T-helper 2 cell treated with Interferon-gamma antibody and Interleukin-4, amounts not matched to agents 5 μg/mL and 100 μg/mL, for 36 hours (primary cell): ENCODE measurements around the gene XIRP1.

Experiments
- DNase-seq: peaks from one replicate; pipeline ENCODE4 v3.0.0; 2021; ENCODE audit warnings: low spot score
- H3K27ac Mint-ChIP-seq: one replicate; pipeline ENCODE4 v1.8.0; 2021; ENCODE audit warnings: mild to moderate bottlenecking, mixed read lengths
- H3K27me3 Mint-ChIP-seq: one replicate; pipeline ENCODE4 v1.8.0; 2021; ENCODE audit warnings: low read depth, mixed read lengths
- H3K36me3 Mint-ChIP-seq: one replicate; pipeline ENCODE4 v1.8.0; 2021; ENCODE audit warnings: low read depth, mixed read lengths
- H3K4me1 Mint-ChIP-seq: one replicate; pipeline ENCODE4 v1.8.0; 2021; ENCODE audit warnings: low read depth, mixed read lengths
- H3K4me3 Mint-ChIP-seq: one replicate; pipeline ENCODE4 v1.8.0; 2022; ENCODE audit warnings: mild to moderate bottlenecking, moderate library complexity, mixed read lengths
- H3K9me3 Mint-ChIP-seq: one replicate; pipeline ENCODE4 v1.8.0; 2021; ENCODE audit warnings: mixed read lengths

XIRP1 gene

DNA sequence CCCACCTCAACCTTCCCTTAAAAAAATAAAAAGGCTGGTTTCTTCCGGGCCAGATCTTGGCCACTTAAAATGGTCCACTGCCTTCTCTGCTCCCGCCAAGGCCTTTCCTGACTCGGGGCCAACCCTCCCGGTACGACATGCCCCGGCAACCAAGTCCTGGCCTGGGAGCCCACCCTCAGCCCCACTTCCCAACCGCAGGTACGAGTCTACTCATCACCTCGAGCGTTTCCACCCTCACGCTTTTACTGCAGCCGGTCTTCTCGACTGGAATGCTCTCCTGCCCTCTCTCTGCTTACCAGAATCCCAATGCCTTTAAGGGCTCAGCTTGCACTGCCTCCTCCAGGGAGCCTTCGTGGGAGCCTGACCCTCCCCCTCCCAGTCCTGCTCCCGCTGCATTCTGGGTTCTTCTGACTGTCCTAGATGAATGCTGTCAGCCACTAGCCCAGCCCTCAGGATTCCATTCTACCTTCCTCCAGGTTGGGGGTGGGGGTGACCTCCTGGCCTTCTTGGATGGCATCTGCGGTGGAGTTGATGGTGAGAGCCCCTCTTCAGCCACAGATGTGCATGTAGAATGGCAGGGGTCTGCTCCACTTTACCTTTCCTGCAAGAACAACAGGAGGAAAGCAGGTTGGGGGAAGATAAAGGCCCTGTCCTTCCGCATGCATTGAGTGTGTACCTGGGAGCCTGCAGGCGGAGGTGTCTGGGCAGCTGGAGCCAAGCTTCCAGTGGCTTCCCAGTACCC lies 37.9 kb downstream of the XIRP1 start:
- peaks cover 30% of the 10 kb centered on the region for H3K4me1 Mint-ChIP-seq
- peak overlapping the region; percentile 70 for H3K4me3 Mint-ChIP-seq
- no peaks in the 10 kb centered on the region for H3K9me3 Mint-ChIP-seq
- no peak for DNase-seq
- peak overlapping the region; percentile 86 for H3K27ac Mint-ChIP-seq
- H3K27me3 Mint-ChIP-seq, result peaks cover 12% of the 10 kb centered on the region
- H3K36me3 Mint-ChIP-seq, result no peaks in the 10 kb centered on the region

DNA sequence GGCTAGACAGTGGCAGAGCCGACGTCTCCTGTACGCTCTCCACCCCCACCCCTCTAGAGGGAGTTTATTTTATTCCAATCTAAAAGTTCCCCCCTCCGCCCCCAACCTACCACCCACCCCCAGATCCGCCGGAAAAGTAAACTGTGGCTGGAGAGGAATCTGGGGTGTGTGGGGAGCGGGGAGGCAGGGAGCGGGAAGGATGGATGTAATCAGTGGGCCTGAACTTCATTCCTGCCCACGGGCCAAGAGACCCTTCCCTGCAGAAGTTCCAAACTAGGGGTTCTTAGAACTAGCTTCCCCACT lies 38.5 kb downstream of the XIRP1 start:
- H3K27me3 Mint-ChIP-seq, result peaks cover 11% of the 10 kb centered on the region
- H3K27ac Mint-ChIP-seq, result peak overlapping the region; percentile 86
- H3K4me3 Mint-ChIP-seq, result peak overlapping the region; percentile 70
- H3K4me1 Mint-ChIP-seq, result peaks cover 35% of the 10 kb centered on the region
- no peaks in the 10 kb centered on the region for H3K9me3 Mint-ChIP-seq
- H3K36me3 Mint-ChIP-seq, result no peaks in the 10 kb centered on the region
- DNase-seq, result no peak

DNA sequence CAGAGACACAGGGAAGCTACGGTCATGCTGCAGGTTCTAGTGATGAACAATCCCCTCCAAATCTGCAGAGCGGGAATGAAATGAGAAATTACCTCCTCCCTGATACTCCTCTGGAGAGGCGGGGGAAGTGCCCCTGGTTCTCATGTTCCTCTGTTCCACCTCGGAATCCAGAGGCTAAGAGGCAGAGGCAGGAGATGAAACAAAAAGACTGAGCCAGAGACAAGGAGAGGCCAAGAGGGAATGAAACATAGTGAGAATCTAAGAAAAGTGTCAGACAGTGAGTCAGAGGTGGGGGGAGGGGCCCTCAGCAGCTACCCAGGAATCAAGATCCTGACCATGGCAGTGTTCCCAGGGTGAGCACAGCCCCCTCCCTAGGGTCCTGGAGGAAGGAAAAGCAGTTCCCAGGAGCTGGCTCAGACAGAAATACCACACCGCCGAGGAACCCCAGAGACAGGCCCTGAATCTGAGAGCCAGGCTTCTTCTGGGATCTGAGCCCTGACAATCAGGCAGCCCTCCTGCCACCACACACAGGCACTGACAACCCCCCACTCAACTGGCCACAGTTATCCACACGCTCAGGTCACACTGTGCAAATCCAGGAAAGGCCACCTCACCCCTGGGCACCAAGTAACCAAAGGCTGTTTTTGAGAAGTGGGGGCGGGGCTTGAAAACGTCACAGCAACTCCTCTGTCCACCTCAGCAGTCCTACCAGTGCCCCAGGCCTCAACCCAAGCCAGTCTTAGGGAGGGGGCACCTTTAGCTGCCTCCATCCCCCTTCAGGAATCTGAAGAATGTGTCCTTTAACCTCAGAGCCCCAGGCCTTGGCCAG lies 41.4 kb downstream of the XIRP1 start:
- peak; percentile 53 for DNase-seq
- Mint-ChIP-seq H3K4me3 (peak overlapping the region; percentile 89), H3K36me3 (peaks cover 18% of the 10 kb centered on the region), H3K27me3 (no peaks in the 10 kb centered on the region), H3K27ac (peak overlapping the region; percentile 97), H3K9me3 (no peaks in the 10 kb centered on the region), H3K4me1 (peaks cover 62% of the 10 kb centered on the region)

DNA sequence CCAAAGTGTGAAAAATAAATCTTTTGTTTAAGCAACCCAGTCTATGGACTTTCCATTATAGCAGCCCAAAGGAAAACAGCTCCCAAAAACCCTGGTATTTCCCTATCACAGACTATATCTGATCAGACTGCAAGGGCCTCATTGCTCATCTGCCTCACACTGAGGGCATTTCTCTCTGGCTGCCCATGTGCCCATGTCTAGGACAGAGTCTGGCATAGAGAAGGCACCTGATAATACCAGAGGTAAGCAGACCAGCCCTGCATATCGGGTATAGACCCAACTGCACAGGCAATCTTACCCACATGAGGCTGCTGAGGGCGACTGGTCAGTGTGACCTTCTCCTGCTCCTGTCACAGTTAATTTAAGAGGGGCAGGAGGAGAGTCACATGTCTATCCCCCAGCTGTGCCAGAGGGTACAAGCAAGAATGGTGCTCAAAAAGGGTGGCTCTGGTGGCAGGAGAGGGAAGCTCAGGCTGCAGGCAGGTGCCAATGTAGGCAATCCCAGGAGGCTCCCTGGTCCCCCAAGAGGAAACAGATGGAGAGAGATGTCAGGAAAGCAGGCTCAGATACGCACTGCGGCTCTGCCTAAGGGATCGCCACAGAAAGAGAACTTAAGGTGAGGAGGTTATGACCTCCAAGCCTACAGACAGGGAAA lies 42.1 kb downstream of the XIRP1 start:
- peaks cover 65% of the 10 kb centered on the region for H3K4me1 Mint-ChIP-seq
- peak overlapping the region; percentile 97 for H3K27ac Mint-ChIP-seq
- peak overlapping the region; percentile 89 for H3K4me3 Mint-ChIP-seq
- DNase-seq, result no peak
- H3K36me3 Mint-ChIP-seq, result peaks cover 24% of the 10 kb centered on the region
- no peaks in the 10 kb centered on the region for H3K9me3 Mint-ChIP-seq
- no peaks in the 10 kb centered on the region for H3K27me3 Mint-ChIP-seq

DNA sequence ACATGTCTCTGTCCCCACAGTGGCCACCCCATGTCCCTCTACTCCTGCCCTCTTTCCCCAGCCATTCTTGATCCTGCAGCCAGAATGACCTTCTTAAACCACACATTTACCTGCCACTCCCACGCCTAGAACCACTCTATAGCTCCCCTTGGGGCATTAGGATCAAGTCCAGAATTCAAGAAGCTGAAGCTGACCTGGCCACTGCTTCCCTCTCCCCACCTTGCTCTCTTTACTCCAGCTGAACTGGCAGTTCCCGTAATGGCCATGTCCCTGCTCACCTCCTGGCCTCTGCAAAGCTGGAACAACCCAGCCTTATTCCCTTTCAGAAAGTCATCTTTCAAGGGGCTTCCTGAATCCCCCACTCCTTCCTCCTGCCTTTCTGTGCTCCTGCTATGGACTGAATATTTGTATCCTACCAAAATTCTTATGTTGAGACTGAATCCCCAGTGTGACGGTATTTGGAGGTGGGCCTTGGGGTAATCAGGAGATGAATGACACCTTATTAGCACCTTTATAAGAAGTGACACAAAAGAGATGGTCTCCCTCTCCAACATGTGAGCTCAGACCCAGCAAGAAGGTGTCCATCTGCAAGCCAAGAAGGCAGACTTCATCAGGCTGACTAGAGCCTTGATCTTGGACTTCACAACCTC lies 42.8 kb downstream of the XIRP1 start:
- H3K4me3 Mint-ChIP-seq, result peak overlapping the region; percentile 89
- H3K4me1 Mint-ChIP-seq, result peaks cover 65% of the 10 kb centered on the region
- no peak for DNase-seq
- H3K27ac Mint-ChIP-seq, result peak overlapping the region; percentile 97
- no peaks in the 10 kb centered on the region for H3K9me3 Mint-ChIP-seq
- H3K36me3 Mint-ChIP-seq, result peaks cover 25% of the 10 kb centered on the region
- no peaks in the 10 kb centered on the region for H3K27me3 Mint-ChIP-seq

DNA sequence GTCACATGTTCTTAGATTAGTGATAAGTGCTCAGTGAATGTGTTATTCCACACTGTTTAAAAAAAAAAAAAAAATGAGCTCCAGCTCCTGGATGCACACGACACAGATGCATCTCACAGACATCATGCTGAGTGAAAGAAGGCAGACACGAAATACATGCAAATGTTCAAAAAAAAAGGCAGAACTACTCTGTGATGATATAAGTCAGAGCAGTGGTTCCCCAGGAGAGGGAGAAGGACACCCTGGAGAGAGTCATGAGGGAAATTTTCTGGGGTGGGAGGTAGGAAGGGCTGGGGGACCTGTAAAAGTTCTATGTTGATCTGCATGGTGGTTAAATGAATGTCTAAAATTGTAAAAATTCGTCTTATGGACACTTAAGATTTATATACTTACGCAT lies 43.3 kb downstream of the XIRP1 start:
- Mint-ChIP-seq H3K4me3 (peak overlapping the region; percentile 89), H3K36me3 (peaks cover 31% of the 10 kb centered on the region), H3K4me1 (peaks cover 65% of the 10 kb centered on the region), H3K27me3 (no peaks in the 10 kb centered on the region), H3K9me3 (no peaks in the 10 kb centered on the region), H3K27ac (peak overlapping the region; percentile 97)
- DNase-seq, result no peak

DNA sequence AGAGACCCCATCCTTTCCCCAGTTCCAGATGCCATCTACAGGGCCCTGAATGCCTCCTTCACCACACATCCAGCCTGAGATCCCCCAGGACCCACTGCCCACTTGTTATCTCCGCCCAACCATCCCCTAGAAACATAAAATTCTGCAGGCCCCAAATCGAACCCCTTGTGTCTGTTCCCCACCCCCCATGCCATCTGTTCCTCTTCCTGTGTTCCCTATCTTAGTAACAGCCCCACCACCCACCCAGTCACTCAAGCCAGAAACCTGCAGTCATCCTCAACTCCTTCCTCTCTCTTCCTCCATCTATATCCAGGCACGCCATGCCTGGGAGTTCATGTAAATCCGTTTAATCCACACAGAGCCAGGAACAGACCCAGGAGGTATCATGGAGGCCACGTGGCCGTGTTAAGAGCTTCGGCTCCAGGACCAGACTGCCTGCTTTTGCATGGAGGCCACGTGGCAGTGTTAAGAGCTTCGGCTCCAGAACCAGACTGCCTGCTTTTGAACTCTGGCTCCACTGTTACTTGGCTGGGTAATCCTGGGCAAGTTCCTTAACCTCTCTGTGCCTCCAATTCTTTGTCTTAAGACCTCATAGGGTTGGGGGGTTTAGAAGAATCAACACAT lies 43.8 kb downstream of the XIRP1 start:
- no peak for DNase-seq
- Mint-ChIP-seq H3K4me3 (peak overlapping the region; percentile 89), H3K27ac (peak overlapping the region; percentile 97), H3K9me3 (no peaks in the 10 kb centered on the region), H3K4me1 (peaks cover 65% of the 10 kb centered on the region), H3K36me3 (peaks cover 36% of the 10 kb centered on the region), H3K27me3 (no peaks in the 10 kb centered on the region)

DNA sequence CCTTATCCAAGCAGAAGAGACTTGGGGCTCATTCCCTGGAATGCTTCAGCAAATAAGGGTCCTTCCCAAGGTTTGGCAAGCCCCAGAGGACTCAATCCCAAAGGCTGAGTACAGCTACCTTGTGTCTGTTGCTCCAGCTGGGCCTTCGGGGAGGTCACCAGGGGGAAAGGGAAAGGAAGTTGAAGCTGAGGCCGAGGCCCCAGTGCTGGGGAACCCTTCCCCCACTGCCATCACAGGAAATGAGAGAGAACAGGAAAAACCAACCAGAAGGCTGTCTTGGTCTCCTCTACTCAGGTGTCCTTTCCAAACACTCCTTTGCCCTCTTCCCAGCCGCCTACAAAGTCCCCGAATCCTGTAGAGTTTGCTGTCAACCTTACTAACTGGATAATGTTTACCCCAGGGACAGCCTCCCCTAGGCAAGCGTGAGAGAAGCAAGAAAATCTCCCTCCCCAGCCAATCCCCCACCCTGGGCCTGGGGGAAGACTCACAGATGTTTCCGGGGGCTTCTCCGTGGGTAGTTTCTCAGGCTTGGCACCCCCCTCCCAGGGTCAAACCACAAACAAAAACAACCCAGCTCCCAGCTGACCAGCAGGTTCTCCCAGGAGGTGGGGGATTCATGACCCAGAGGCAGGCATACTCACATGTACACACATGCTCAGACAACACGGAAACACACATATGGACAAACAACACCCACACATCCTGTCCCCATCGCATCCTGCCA lies 44.5 kb downstream of the XIRP1 start:
- Mint-ChIP-seq H3K4me1 (peaks cover 65% of the 10 kb centered on the region), H3K27ac (peak overlapping the region; percentile 97), H3K9me3 (no peaks in the 10 kb centered on the region), H3K27me3 (no peaks in the 10 kb centered on the region), H3K4me3 (peak overlapping the region; percentile 89), H3K36me3 (peaks cover 43% of the 10 kb centered on the region)
- peak; percentile 50 for DNase-seq

DNA sequence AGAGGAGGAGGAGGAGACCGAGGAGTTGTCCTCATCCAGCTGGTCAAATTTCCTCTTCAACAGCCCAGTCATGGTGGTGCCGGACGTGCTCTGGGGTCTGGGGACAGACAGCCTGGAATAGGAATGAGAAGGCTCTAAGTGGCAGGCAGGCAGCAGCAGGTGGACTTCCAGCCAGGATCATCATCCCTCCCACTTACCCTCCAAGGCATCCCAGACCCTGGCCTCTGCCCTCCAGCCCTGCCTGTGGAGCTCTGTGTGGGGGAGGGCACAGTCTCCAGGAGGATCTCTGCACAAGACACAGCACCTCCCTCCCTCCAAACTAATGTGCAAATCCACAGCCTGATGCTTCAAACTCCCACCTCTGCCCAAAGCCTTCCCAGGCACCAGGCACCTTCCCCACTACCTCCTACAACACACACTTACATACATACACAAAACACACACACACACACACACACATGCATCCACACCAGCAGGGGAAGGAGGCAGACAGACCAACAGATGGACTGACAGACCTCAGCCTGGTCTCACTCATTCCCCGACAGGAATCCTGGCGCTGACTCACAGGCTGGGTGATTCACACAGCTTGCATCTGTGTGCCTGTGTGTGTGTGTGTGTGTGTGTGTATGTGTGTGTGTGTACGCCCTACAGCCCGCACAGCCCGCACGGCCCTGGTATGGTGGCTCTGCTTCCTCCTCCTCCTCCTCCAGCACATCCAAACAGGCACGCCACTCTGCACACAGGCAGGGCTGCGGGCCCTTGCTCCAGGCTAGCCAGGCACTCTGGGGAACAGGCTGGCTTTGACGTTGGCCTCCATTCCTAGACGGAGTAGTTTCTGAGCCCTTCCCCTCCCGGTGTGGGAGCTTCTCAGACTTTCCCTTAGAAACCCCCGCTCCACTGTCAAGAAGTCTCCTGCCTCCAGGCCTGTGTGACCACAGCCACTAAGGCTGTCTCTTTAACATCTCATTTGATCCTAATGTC lies 45.5 kb downstream of the XIRP1 start:
- H3K4me3 Mint-ChIP-seq, result peak overlapping the region; percentile 89
- H3K27me3 Mint-ChIP-seq, result no peaks in the 10 kb centered on the region
- peaks cover 59% of the 10 kb centered on the region for H3K4me1 Mint-ChIP-seq
- DNase-seq, result peak; percentile 80
- no peaks in the 10 kb centered on the region for H3K9me3 Mint-ChIP-seq
- peak overlapping the region; percentile 97 for H3K27ac Mint-ChIP-seq
- peaks cover 50% of the 10 kb centered on the region for H3K36me3 Mint-ChIP-seq

DNA sequence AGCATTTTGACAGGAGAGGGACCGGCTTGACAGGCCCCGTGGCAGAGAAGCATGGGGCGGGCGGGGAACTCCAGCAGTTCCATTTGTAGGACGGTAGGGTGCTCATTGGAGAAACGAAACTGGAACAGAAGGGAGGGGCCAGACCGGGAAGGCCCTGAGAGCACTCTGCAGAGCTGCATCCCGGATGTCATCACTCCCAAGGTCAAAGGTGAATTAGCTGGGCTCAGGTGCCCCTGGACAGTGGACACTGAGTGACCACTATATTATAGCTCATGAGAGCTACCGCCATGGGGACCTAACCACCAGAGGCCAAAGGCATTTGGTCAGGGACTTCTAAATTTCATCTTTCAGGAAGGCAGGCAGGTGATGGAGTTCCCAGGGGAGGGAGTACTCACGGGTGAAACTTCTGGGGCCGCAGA lies 46.3 kb downstream of the XIRP1 start:
- no peak for DNase-seq
- peaks cover 55% of the 10 kb centered on the region for H3K4me1 Mint-ChIP-seq
- H3K4me3 Mint-ChIP-seq, result peak overlapping the region; percentile 89
- no peaks in the 10 kb centered on the region for H3K9me3 Mint-ChIP-seq
- H3K36me3 Mint-ChIP-seq, result peaks cover 54% of the 10 kb centered on the region
- no peaks in the 10 kb centered on the region for H3K27me3 Mint-ChIP-seq
- peak overlapping the region; percentile 97 for H3K27ac Mint-ChIP-seq

DNA sequence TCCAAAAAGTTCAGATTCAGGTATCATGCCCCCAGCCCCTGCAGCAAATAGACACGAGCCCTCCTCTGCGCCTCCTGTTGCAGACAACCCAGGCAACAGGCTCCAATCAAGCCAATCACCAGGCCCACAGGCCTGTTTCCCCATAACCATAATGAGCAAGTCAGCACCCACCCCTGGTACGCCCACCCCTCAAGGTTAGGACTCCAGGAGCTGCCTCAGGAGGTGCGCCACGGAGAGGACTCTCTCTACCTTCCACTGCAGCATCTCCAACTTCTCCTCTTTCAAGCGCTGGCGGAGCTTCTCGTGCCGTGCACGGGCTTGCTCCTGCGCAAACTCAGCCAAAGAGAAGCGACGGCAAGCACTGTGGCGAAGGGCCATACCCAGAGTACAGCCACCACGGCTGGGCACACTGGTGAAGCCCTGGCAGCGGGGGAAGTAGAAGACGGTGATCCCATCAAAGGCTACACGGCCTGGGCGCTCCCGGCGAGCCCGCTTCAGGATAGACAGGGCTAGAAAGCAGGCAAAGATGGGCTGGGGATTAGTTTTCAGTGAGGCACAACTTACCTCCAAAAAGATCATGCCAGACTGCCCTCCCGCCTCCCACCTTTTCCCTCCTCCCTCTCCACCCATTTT lies 47.5 kb downstream of the XIRP1 start:
- Mint-ChIP-seq H3K27me3 (no peaks in the 10 kb centered on the region), H3K4me1 (peaks cover 44% of the 10 kb centered on the region), H3K27ac (peak overlapping the region; percentile 58), H3K36me3 (peaks cover 54% of the 10 kb centered on the region), H3K4me3 (no peak overlapping the region), H3K9me3 (no peaks in the 10 kb centered on the region)
- no peak for DNase-seq
